ENCODE results near the gene PPP2R5D. TPM values are rescaled to one million over a fixed set of nuclear protein-coding genes. Genes with fewer than 3 reads are reported as not detected.

The PPP2R5D gene
- total RNA-seq, 4 donors from 2014 or later: 38.0 to 87.5 (median 52.9) TPM

DNA sequence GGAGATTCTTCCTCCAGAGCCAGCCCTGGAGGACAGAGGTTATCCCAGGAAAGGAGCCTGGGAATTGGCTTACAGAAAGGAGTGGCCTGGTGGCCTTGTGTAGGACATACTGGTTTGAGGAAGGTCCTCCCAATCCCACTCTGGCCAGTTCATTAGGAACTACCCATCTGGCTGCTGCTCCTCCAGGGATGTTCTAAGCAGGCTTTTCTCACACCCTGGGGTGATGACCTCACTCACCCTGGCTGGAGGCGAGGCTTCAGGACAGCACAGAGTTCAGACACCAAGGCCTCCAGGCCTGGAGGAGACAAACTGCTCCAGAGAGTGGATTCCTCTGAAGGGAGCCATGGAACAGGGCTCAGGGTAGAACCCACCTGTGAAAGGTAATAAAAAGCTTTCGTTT, 14.9 kb upstream of the PPP2R5D start:
- peaks cover 0 to 4% (median 0%) of the 10 kb centered on the region in 4 donors for H3K4me1 ChIP-seq
- H3K4me3 ChIP-seq: no peak overlapping the region
- TF ChIP-seq EP300 (IDR thresholded peaks at IDR 0.05; ENCODE audit: low read depth) (no peak), POLR2A (IDR thresholded peaks at IDR 0.05) (no peak), POLR2AphosphoS5 (IDR thresholded peaks at IDR 0.05) (no peak)
- TF ChIP-seq, protein P1, sequence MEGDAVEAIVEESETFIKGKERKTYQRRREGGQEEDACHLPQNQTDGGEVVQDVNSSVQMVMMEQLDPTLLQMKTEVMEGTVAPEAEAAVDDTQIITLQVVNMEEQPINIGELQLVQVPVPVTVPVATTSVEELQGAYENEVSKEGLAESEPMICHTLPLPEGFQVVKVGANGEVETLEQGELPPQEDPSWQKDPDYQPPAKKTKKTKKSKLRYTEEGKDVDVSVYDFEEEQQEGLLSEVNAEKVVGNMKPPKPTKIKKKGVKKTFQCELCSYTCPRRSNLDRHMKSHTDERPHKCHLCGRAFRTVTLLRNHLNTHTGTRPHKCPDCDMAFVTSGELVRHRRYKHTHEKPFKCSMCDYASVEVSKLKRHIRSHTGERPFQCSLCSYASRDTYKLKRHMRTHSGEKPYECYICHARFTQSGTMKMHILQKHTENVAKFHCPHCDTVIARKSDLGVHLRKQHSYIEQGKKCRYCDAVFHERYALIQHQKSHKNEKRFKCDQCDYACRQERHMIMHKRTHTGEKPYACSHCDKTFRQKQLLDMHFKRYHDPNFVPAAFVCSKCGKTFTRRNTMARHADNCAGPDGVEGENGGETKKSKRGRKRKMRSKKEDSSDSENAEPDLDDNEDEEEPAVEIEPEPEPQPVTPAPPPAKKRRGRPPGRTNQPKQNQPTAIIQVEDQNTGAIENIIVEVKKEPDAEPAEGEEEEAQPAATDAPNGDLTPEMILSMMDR (IDR thresholded peaks at IDR 0.05): no peak
- no peak overlapping the region for H3K27ac ChIP-seq
- 91% methylated on average over 2 of the region's 2 CpGs; no CpG with 5 or more reads in 1 of the 2 donors for WGBS, 2 donors (ENCODE audit: low coverage in 1 of 2)
- H3K27me3 ChIP-seq: no peaks in the 10 kb centered on the region
- no peak for DNase-seq
- intact Hi-C loops (cut with DNase I; ENCODE audit: low total_unique reads) (no loop called here), in situ Hi-C loops (cut with MboI; ENCODE audit: low pct_ligation_motif_present in 1 of 4, low pct_unique_long_range_greater_than_20kb in 1 of 4, low sequenced_read_pairs in 3 of 4) (no loop called here)
- no peaks in the 10 kb centered on the region for H3K9me3 ChIP-seq
- peaks cover 0 to 11% (median 5%) of the 10 kb centered on the region in 4 donors for H3K36me3 ChIP-seq

DNA sequence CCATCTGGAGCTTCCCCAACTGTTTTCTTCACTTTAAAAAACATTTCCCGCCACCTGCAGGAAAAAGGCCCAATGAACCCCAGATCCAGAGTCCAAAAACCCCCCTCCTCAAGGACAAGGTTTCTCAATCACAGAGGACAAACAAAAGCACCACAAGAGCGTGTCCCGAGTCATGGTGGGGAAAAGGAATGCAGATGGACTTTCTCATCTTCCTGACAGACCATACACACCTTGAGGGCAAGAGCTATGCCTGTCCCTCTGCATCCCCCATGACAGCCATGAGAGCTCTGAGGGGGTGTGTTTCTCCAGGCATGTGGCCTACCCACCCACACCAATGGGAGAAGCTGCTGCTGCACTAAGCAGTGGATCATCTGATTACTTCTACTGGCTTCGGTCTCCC, 14.4 kb upstream of the PPP2R5D start:
- Histone ChIP-seq H3K27me3 (no peaks in the 10 kb centered on the region), H3K4me3 (no peak overlapping the region), H3K4me1 (peaks cover 0 to 4% (median 0%) of the 10 kb centered on the region in 4 donors), H3K9me3 (no peaks in the 10 kb centered on the region), H3K27ac (no peak overlapping the region), H3K36me3 (peaks cover 0 to 6% (median 3%) of the 10 kb centered on the region in 4 donors)
- 67 to 94% methylated on average over 1 to 4 of the region's 4 CpGs for WGBS, 2 donors (ENCODE audit: low coverage in 1 of 2)
- intact Hi-C loops (cut with DNase I; ENCODE audit: low total_unique reads): no loop called here
- DNase-seq: no peak
- in situ Hi-C loops (cut with MboI; ENCODE audit: low pct_ligation_motif_present in 1 of 4, low pct_unique_long_range_greater_than_20kb in 1 of 4, low sequenced_read_pairs in 3 of 4): no loop called here
- no peak for TF ChIP-seq POLR2AphosphoS5 (IDR thresholded peaks at IDR 0.05)
- TF ChIP-seq EP300 (IDR thresholded peaks at IDR 0.05; ENCODE audit: low read depth): no peak
- TF ChIP-seq, protein P1 (IDR thresholded peaks at IDR 0.05): no peak
- no peak for TF ChIP-seq POLR2A (IDR thresholded peaks at IDR 0.05)

DNA sequence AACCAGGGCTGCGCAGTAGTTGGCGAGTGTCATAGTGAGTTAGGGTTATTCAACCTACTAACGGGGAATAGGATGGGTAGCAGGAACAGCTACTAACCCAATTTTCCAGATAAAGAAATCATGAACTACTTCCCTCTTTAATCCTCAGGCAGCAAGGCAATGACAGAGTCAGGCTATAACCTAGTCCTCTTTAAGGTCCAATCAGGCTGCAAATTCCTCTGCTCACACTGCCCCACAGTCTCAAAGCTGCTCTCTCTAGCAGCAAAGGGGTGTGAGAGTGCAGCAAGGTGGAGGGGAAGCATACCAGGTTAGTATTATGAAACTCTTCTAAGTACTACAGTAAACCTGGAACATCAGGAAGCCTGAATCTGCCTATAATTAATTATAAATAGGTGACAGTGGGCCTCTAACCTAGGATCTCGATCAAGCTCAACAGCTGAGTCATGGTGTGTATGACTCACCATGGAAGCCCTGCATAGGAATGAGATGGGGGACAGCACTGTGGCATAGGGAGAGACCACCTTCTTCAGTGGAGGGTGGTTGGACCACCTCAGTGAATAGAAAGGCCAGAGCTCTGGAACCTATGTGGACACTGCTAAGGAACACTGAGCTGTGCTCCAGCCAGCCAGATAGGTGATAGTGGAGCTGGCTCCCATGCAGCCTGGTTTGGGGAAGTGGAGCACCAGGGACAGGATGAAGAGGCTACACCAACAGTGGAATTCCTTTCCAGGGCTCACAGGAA, 13.3 kb upstream of the PPP2R5D start:
- peaks cover 0 to 4% (median 0%) of the 10 kb centered on the region in 4 donors for H3K4me1 ChIP-seq
- in situ Hi-C loops (cut with MboI; ENCODE audit: low pct_ligation_motif_present in 1 of 4, low pct_unique_long_range_greater_than_20kb in 1 of 4, low sequenced_read_pairs in 3 of 4) (no loop called here), intact Hi-C loops (cut with DNase I; ENCODE audit: low total_unique reads) (no loop called here)
- H3K27me3 ChIP-seq: no peaks in the 10 kb centered on the region
- peaks cover 0 to 4% (median 0%) of the 10 kb centered on the region in 4 donors for H3K36me3 ChIP-seq
- TF ChIP-seq POLR2AphosphoS5 (IDR thresholded peaks at IDR 0.05) (no peak), POLR2A (IDR thresholded peaks at IDR 0.05) (no peak), EP300 (IDR thresholded peaks at IDR 0.05; ENCODE audit: low read depth) (no peak)
- TF ChIP-seq, protein P1 (IDR thresholded peaks at IDR 0.05): no peak
- H3K9me3 ChIP-seq: no peaks in the 10 kb centered on the region
- H3K4me3 ChIP-seq: no peak overlapping the region
- no peak for DNase-seq
- 87% methylated on average over 4 of the region's 4 CpGs; no CpG with 5 or more reads in 1 of the 2 donors for WGBS, 2 donors (ENCODE audit: low coverage in 1 of 2)
- H3K27ac ChIP-seq: no peak overlapping the region

DNA sequence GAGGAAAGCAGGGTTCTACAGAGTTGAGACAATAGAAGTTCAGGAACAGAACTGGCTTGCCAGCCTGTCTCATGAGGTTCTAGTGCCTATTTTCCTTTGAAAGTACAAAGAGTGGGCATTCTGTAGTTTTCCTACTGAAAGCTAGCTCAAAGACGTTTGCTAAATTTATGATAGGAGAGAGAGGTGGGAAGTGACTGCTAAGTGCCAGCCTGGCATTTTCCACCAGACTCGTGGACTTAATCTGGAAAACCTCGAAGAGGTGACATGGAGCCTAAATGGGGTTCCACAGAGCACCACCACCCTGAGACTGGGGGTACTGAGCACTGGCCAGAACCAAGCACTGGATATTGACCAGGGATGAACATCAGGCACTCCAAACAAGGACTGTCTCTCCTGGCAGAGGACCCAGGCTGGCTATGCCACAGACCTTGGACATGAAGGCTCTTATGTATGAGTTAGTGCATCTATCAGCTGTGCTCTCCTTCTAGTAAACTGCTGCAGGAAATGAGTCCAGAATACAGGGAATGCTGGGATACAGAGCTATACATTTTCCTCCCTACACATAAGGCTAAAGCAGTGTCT, 12.5 kb upstream of the PPP2R5D start:
- in situ Hi-C loops (cut with MboI; ENCODE audit: low pct_ligation_motif_present in 1 of 4, low pct_unique_long_range_greater_than_20kb in 1 of 4, low sequenced_read_pairs in 3 of 4) (no loop called here), intact Hi-C loops (cut with DNase I; ENCODE audit: low total_unique reads) (no loop called here)
- Histone ChIP-seq H3K27me3 (no peaks in the 10 kb centered on the region), H3K4me1 (peaks cover 0 to 7% (median 5%) of the 10 kb centered on the region in 4 donors), H3K4me3 (no peak overlapping the region), H3K27ac (no peak overlapping the region), H3K36me3 (no peaks in the 10 kb centered on the region), H3K9me3 (no peaks in the 10 kb centered on the region)
- no peak for DNase-seq
- TF ChIP-seq, protein P1 (IDR thresholded peaks at IDR 0.05): no peak
- TF ChIP-seq POLR2A (IDR thresholded peaks at IDR 0.05): no peak
- no peak for TF ChIP-seq POLR2AphosphoS5 (IDR thresholded peaks at IDR 0.05)
- no peak for TF ChIP-seq EP300 (IDR thresholded peaks at IDR 0.05; ENCODE audit: low read depth)
- 84% methylated on average over 3 of the region's 3 CpGs; no CpG with 5 or more reads in 1 of the 2 donors for WGBS, 2 donors (ENCODE audit: low coverage in 1 of 2)
